HG02642 (cell line): ENCODE data around the gene HEG1.
"Not testable (repeated sequence)": the region's sequence is repeated elsewhere in the genome, so short reads cannot be mapped to it uniquely, and the experiment has no call there.

ENCODE experiments used
- ATAC-seq: cut with Tn5 transposase; IDR thresholded peaks from one replicate; pipeline ENCODE4 v1.9.1; 2021; ENCODE audit warnings: mild to moderate bottlenecking; ENCODE audit not compliant: unreplicated experiment, poor library complexity

The HEG1 gene

DNA sequence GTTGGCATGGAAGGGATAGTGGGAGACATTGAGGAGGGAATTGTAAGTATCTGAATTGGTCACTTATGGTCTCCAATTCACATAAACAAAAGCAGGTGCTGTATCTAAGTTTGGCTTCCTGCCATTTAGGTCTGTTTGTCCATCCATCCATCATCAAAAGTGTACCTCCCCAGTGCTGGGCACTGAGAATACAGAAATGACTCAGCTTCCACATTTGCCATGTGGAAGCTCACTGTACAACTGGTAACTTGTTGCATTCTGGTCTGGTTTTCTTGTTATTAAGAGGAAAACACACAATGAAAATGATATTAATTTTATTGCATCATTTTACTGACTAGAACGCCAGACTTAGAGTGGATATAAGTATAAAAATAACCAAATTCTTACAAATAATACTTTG is 90.4 kb downstream of the HEG1 start:
- no peak for ATAC-seq

DNA sequence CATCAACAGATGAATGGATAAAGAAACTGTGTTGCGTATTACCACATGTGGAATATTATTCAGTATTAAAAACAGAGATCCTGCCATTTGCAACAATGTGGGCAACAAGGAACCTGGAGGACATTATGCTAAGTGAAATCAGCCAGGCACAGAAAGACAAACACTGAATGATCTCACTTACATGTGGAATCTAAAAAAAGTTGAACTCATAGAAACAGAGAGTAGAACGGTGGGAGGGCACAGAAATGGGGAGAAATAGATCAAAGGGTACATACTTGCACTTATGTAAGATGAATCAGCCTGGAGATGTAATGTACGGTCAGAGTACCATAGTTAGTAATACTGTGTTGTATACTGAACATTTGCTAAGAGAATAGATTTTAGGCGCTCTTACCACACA is 91.4 kb downstream of the HEG1 start:
- ATAC-seq = no peak

DNA sequence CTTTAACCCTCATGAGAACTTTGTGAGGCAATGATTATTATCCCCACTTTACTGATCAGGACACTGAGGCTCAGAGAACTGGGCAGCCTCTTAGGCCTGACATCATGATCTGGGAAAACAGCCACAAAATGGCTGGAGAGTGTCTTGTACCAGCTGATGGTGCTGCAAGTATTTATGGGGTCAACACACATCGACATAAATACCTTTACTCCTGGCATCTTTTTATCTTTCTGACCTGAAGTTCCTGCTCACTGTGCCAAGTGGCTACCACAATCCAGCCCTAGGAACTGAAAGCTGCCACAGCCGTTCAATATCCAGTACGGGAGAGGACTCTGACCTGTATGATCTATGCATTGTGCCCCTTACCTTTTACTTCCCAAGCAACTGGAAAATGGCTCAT is 92.0 kb downstream of the HEG1 start:
- ATAC-seq = no peak

DNA sequence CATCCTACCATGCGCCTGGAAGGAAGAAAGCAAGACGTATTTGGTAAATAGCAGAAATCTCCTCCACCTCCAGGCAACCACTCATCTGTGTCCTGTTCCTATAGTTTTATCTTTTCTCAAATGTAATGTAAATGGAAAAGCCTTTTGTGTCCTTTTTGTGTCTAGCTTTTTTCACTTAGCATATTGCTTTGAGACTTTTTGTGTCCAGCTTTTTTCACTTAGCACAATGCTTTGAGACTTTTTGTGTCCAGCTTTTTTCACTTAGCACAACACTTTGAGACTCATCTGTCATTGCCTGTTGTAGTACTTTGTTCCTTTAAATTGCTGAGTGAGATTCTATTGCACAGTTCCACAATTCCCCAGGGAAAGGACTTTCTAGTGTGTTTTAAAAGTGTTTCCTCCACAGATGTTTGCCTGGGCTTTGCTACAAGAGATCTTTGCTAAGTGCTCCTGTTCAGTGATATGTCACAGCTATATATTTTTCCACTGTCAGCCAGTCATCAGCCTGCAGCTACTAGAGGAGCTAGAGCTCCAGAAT is 93.3 kb downstream of the HEG1 start:
- no peak for ATAC-seq

DNA sequence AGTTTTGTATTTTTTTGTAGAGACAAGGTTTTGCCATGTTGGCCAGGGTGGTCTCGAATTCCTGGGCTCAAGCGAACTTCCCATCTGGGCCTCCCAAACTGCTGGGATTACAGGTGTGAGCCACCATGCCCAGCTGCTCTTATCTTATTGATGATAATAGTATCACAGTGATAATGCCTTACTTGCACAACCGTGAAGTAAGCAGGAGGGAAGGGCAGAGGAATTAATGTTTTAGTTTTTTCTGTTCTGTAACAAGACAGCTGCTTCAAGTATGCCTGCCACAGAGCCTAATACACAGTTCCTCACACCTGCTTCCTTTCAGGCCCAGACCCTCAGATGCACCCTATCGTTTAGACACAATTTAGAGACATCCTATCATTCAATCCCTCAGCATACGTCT is 95.1 kb downstream of the HEG1 start:
- ATAC-seq = no peak

DNA sequence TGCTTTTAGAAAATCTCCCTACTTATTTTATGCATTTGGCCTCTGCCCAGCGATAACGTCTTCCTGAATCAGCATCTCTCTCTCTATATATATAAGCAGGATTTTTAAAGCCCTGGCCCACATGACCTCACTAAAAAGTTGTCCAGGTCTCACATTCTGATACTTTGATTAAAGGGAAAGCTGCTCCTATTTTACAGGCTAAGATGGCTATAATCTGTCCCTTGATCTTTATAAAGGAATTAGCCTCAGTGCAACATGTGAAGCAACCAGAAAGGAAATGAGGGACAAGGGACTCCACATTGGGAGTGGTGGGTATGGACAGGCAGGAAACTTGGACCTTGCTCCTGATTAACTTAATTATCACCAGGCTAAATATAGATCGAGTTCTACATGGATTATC is 95.7 kb downstream of the HEG1 start:
- ATAC-seq = no peak

DNA sequence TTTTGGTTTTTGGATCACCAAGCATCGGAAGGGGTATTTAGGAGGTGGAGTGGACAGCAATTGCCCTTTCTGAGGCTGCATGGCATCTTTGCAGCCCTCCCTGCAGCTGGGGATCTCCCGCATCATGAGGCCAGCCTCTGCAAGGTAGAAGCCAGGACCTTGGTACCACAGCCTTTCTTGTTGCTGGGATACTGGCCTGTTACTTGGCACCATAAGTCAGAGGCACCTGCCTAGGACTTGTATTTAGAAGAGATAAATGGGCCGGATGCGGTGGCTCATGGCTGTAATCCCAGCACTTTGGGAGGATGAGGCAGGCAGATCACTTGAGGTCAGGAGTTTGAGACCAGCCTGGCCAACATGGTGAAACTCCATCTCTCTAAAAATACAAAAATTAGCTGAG is 97.8 kb downstream of the HEG1 start:
- ATAC-seq = not testable (repeated sequence)

DNA sequence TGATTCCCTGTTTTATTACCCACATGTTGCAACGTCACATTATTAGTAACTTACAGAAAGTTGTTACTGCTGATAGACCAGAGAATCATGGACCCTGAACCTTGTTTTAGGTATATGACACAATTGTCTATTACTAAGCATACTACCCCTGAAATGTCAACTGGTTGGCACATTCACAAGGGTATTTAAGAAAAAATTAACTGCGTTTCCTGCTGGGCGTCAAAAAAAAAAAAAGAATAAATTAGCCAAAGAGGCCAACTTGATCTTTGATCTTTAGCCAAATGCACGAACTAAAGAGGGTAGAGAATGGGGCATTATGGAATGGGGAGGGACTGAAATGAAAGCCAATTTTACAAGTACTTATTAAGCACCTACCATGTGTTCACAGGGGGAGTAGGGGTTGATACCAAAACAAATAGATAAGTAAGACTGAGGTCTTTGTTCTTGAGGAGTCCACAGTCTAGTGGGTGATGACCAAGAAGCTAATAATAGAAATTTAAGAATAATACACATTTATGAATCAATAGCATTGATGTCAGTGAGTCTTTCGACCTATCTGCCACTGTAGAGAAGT is 103.4 kb downstream of the HEG1 start:
- ATAC-seq = no peak

DNA sequence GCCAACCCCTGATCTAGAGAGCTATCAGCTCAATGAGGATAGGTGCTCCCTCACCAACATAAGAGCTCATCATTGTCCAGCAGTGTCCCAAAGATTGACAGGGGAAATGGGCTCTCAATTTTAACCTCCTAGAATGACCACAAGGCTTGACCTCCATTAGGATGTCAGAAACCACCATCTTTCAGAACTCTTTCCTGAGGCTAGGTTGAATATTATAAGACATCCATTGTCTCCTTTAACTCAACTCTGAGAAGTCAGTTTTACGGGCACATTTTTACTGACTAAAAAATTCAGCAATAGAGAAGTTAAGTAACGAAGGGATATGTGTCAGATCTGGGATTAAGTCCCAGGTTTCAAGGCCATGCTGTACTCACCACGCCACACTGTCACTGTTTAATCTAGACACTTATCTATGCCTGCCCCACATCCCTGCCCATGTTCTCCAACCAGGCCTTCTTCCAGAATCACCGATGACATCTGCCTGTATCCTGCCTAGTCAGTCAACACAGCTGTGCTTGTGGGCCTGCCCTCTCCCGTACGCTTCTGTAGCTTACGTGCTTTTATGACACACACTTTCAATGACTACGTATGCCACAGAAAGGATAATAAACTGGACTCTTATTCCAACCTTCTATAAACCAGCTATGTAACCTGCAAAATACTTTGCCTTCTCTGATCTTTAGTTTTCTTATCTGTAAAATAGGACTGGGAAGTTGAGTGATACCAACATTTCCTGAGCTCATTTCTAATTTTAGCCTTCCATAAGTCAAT is 104.1 kb downstream of the HEG1 start:
- no peak for ATAC-seq

DNA sequence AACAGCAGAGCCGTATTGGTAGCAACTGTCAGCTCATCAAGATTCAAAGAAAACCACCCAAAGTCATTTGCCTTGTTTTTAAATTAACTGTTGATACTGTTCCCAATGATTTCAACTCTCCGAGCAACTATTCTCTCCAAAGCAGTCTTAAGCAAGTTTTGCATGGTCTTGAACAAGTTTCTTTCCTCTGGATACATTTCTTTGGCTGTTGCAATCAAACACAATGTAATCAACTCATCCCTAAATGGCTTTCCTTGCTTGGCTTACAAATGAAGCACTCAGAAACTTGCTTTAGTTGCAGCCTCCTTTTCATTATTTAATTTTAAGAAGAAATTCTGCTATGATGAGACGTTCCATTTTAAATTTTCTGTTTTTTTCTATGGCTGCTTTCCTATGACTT is 105.8 kb downstream of the HEG1 start:
- ATAC-seq = no peak

DNA sequence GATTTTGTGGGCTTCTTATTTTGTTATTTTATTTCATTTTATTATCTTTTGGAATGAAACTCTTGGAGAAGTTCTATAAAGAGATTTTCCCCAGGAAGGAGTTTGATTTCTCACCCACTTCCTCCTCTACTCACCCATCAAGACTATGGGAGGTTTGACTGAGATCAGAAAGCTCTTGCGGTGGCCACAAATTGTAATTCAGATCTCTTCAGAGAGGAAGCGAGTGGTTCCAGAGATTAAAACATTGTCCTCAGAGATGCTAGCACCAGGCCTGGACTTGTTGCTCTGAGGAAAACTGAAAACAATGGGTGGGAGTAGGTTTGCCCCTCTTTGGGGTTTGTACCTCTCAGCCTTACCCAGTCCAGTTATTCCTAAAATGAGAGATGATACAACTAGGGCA is 113.2 kb downstream of the HEG1 start:
- ATAC-seq = no peak

DNA sequence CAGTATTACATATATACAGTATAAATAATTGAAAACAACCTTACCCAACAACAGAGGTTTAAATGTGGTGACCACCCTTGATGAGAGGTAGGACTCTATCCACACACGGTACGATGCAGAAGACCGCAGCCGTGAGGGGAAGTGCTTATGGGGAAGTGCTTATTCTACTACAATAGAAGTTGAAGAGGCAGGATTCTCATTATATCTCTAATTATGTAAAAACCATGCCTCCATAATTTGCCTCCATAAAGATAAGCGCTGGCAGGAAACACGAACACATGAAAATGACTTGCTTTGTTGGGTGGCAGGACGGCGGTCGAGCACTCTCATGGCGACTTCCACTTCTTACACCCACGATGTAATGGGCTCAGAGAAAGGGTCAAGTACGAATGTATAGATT is 114.0 kb downstream of the HEG1 start:
- no peak for ATAC-seq

DNA sequence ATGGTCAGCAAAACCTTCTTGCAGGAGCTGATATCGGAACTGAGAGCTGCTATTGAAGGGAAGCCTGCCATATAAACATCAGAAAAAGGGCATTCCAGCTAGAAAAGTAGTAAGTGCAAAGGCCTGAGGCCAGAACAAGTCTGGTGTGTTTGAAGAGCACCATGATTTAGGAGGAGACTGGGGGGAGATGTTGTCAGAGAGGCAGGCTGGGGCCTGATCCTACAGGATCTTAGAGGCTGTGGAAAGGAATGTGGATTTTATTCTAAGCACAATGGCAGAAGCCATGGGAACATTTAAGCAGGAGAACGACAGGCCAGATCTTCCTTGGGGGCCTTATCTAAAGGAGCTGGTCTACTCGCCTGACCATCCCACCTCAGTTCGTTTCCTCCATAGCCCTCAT is 116.1 kb downstream of the HEG1 start:
- ATAC-seq = no peak

DNA sequence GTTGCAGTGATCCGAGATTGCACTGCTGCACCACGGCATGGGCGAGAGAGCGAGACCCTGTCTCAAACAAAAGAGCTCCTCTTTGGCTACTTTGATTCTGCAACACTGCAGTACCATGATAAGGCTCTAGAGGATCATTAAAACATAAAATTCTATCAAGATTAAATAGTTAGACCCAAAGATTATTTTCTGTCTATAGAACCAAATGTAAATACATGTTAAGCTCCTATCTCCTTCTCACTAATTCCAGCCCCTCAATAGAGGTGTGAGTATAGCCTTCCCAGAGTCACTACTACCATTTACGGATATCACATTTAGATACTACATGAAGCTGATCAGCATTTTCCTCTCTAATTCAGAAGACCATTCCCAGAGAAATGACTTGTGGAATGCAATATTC is 116.9 kb downstream of the HEG1 start:
- ATAC-seq = no peak

DNA sequence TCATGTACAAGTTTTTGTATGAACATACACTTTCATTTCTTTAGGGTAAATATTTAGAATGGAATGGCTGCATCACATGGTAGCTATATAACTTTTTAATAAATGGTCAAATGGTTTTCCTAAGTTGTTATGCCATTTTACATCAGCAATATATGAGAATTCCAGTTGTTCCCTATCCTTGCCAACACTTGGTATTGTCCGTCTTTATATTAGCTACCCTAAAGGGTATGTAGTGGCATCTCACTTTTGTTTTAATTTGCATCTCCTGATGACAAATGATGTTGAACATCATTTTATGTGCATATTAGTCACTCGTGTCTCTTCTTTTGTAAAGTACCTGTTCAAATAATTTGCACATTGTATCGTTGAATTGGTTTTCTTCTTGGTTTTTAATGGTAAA is 118.7 kb downstream of the HEG1 start:
- no peak for ATAC-seq

DNA sequence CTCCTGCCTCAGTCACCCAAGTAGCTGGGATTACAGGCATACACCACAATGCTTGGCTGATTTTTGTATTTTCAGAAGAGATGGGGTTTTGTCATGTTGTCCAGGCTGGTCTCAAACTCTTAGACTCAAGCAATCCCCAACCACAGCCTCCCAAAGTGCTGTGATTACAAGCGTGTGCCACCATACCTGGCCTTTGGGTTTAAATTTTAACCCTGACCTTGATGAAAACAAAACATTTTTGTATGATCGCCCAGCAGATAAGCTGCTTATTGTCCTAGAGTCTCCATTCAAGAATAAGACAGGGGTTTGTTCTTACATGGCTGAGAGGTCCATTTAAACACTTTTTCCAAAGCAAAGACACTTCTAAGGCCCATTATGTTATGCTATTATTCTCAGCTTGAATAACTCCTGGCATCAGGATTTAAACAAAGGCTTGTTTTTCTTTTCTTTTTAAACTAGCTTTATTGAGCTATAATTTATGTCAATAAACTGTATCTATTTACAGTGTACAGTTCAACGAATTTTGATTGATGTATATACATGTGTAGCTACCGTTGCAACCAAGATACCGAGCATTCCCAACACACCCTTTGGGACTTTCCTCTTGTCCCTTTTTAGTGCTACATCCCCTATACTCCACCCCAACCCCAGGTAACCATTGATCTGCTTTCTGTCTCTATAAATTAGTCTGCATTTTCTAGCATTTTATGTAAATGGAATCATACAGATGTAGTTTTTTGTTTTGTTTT is 119.8 kb downstream of the HEG1 start:
- ATAC-seq = no peak

DNA sequence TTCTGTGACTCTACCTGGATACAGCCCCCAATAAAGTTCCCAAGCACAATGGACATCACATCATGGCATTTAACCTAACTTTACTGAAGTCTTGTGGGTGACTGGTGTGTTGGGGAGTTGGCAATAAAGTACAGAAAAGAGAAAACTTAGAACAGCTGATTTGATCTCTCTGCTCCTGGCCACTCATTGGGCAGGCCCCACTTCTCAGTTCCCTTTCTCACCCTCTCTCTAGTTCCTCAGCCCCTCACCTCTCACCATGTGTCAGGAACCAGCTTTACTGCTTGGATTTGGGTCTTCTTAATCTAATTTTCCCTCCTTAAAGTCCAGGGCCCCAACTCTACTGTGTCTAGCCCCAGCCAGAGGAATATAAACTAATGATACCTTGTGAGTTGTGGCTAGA is 120.5 kb downstream of the HEG1 start:
- peak; percentile 42 for ATAC-seq

DNA sequence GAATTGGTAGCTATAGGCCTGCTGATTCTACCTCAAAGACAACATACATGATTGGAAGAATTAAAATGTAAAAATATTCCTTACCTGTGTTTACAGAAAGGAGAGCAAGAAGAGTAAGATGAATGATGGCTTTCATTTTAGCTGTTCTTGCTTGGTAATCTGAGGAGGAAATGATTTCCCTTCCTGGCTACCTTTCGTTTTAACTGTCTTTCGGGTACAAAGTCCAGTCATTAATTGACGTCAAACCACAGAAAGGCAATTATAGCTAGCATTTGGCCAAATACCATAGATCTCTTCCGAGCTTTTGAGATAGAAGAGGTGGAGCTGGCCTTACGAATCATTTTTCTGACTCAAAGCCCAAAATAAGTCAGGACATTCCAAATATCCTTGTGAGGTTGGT is 121.2 kb downstream of the HEG1 start, which contains the start of gene MUC13:
MUC13 (minus strand) TSS at position 175 of the 400 bp plus-strand sequence; CDS start at position 136, 39 bp downstream.
- ATAC-seq = no peak

DNA sequence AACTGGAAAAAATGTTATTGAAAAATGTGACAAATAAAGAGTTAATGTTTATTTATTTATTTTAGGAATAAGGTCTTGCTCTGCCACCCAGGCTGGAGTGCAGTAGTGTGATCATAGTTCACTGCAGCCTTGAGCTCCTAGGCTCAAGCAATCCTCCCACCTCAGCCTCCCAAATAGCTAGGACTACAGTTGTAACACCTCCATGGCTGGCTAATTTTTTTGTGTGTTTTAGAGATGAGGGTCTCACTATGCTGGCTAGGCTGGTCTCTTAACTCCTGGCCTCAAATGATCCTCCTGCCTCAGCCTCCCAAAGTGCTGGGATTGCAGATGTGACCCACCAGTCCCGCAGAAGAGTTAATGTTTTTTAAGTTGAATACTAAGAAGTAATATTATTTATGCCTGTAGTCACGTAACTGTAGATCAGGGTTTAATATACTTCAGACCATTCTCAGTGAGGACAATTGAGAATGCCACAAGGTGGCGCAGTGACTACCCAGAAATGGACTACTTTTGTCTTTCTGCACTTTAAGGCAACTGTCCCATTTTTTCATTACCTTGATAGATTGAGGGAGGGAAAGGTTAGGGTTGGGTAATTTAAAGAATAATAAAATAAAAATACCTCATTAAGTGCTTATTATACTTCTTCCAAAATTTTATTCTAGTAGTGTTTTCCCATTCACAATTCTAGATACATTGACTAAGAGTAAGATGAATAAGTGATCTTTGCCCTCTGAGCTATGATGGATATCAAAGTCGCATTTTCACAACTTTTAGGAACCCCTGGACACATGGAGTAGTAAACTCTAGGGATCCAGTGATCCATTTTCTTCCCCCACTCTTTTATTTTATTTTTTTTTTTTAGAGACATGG is 127.2 kb downstream of the HEG1 start:
- ATAC-seq = no peak

DNA sequence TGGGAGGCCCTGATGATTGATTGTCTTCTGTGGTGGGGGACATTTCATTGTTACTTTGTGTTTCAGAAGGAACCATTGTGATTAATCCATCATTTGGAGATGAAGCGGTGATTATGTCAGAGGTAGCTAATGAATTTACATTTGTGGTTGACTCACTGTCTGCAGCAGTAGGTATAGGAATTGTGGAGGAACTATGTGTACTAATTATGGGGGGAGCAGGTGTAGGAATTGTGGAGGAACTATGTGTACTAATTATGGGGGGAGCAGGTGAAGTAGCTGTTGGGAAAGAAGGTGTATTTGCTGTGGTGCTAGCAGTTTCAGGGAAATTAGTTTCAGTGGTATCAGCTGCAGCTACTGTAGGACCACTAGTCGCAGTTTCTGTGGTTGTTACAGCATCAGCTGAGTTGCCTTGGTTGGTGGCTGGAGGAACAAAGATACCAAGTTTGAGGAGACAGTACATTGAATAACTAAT is 128.2 kb downstream of the HEG1 start:
- peak; percentile 74 for ATAC-seq
